Left hindlimb (tissue), 1 donor: Measurements from ENCODE around the gene FEM1C.
A peak's percentile ranks its signal among the peaks of the same experiment; 100 is the strongest.

Source experiments
- DNase-seq: peaks from one replicate; pipeline ENCODE4 v3.0.0-alpha.2; 2018

The FEM1C gene

DNA sequence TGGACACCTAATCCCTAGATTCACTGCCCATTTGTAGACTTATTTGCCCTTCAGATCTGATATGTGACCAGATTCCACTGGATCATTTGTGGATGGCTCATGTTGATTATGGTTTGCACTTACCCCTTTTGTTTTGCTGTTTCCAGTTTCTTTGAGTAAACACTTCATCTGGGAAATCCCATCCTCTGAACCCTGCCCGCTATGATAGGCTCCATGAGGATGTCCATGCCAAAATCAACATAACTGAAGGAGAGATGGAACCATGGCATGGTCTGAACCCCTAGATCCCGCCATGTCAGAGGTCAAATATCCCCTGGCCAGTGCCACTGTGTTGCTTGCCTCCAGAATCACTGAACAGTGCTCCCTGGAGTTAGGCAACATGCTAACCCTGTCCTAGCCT is 11.7 kb upstream of the FEM1C start:
- no peak for DNase-seq

DNA sequence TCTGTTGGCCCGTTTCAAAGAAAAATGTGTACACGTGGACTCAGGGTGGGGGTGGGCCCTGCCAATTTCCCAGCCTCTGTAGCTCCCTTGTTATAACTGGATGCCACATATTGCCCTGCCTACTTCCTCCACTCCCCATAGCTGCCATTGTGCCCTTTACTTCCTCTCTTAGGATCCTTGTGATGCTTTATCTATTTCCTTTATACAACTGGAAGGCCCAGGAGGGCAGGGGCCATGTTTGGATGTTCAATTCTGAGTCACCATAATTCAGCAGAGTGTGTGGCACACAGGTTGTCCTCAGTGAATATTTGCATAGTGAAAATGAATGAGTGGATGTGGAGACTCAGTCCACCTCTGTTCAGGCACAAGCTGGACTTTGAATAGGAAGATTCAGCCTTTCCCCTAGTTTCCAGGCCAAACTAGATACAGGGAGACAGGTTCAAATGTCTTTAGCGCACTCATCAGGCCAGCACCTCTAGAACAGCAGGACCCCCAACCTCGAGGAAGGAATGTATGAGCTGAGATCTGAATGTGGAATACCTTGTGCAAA is 10.6 kb upstream of the FEM1C start:
- no peak for DNase-seq

DNA sequence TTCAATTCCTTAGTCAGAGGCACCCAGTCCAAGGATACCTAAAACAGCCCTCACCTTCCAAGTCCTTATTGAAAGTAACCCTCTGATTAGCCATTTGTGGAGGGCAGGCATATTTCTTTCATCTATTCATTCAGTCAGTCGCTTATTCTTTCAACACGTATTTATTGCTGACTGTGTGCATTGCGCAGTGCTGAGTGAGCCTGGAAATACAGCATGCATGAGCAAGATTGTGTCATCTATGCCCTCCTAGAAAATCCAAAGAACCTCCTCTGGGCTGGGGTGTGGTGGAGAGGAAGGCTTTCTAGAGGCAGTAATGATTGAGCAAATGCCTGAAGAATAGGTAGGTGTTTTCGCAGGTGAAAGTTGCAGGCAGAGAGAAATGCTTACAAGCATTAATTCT is 8.5 kb upstream of the FEM1C start:
- no peak for DNase-seq

DNA sequence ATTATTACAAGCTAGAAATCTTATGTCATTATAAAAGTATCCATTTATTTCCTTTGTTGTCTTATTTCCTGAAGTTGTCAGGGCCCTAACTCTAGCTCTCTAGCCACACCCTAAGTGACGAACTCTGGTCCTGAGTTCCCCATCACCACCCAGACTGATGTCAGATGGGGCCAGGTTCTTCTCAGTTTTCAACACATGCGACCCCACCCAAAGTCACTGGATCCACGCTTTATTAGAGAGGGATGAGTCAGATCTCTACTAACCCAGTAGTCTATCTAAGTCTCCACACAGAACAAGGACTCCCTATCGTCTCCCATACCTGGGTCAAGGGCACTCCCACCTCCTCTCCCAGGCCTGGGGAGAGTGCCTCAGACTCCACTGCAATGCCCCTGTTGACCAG is 6.8 kb upstream of the FEM1C start:
- no peak for DNase-seq

DNA sequence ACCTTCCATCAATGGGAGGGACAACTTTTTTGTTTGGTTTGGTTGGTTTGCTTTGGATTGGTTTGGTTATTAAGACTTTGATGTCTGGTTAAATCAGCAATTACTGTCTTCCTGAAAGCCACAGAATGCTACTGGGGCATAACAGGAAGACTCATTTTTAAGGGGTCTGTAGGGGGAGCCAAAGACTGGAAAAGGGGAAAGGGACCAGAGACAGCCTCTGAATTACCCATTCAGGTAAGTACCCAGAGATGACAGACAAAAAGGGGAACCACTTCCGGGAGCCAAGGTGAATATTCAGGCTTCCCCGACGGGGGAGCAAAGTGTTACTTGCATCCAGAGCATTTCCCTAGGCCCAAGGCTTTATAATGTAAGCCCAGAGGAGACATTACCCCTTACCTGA is 4.6 kb upstream of the FEM1C start:
- DNase-seq = no peak

DNA sequence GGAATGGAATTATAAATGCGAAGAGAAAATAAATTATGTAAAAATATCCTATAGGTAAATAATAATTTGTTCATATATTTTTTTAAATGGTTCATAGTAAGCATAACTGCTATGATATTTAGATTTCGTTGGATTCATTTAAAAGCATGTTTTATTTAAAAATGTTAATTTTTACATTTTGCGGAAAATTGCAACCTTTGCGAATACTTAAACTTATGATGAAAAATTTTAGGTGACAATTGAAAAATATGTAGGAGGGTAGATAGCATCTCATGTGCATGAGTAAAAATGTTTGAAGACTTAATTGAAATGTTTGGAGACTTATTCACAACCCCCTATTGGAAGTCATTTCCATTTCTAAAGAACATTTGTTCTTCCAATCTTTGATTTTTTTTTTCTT is 4.1 kb upstream of the FEM1C start:
- no peak for DNase-seq

DNA sequence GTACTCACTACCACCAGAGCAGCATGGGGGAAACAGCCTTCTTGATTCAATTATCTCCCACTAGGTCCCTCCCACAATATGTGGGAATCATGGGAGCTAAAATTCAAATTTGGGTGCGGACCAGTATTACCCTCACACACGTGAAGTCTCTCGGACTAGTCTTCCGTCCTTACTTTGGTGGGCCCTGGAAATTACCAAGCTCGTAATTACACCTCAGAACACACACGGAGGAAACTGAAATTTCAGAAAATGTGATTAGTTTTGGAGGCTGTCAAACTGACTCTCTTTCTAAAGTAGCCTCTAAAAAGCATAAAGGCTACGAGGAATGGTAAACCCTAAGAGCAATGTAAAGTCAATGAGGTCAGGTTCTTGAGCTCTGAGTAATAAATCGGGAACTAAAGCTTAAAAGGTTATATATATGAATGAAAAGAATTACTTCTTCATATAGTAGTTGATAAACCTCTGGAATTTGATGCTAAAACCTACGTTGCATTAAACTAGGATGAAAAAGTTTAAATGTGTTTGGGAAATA is 842 bp upstream of the FEM1C start:
- DNase-seq = no peak

DNA sequence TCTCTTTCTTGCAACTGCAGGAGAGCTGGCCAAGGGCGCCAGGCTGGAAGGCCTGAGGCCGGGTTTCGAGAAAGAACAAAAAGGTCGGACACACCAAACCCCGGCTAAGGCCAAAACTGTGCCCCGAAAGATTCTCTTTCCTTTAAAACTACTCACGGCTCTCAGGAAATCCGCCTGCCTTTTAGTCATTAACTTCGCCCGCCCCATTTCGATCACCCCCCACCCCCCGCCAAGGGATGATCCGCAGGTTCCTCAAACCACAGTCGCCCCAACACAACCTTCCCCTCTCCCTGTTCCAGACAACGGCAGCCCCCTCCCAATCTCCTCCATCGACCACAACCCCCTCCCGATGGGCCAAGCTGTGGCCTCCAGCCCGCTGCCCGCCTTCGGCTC is 536 bp downstream of the FEM1C start:
- DNase-seq = peak; percentile 69

DNA sequence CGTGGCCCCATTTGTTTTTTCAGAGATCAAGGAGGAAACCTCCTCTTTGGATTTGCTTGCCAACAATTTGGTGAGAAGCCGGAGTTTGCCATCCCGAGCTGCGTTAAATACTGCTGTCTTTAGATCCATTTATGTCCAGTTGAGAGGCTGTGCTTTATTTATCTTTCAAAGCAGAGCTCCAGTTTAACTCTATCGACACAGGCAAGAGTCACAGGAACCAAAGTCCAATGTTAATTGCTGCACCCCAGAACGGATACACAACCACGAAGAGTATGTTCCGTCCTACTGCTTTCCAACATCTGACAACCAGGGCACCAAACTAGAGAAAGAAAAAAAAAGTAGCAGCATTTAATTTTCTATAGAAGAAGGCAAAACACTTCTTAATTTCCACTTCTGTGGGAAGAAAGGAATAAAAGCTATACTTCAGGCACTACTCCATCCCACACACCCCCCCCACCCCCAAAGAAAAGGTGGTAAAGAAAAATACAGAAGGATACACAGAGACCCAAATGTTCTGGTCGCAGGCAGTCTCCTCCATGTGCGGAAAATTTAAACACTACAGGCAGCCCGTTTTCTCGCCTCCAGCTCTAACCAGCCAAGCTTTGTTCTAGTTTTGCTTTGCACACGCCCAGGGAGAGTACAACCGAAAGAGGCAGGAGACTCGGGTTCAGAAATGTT is 1.1 kb downstream of the FEM1C start:
- DNase-seq = no peak

DNA sequence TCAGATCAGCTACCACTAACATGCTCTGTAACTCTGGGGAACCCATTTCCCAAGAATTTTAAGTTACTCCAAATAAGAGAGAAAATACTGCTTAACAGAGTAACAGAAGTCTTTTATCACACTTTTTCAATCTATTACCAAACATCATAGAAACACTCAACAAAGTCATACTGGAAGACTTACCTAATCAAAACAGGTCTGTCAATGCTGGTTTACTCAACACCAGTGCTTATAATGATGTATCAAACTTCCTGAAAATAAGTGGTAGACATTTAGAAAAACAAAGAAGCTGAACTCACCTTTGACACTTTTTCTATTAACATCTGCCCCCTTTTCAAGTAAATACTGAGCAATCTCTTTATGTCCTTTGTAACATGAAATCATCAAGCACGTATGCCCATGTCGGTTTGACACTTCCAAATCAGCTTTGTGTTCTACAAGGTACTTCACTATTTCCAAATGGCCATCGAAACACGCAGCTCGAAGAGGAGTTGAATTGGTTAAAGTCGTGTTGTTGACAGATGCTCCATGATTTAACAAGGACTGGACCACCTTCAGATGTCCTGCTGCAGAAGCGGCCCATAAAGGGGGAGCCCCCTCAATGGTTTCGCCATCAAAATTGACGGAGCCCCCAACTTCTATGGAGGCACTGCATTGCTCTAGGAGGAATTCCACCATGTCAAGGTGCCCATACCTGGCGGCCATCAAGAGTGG is 1.8 kb downstream of the FEM1C start:
- DNase-seq = no peak

DNA sequence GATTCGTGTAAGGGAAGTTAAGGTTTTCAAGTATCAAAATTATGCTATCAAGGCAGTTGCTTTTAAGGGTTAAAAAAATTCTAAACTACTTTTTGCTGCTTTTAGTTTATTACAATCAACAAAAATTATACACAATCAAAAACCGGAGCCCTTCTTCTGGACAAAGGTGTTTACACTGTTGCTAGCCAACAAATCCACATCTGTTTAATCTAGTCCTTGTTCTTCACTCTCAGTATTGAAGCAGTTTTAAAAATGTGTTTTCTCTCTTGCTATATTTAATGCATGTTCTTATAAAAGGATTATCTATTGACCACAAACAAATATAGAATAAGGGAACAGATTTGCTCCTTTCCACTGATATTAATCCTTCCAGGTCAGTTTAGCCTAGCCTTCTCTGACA is 2.5 kb downstream of the FEM1C start:
- no peak for DNase-seq

DNA sequence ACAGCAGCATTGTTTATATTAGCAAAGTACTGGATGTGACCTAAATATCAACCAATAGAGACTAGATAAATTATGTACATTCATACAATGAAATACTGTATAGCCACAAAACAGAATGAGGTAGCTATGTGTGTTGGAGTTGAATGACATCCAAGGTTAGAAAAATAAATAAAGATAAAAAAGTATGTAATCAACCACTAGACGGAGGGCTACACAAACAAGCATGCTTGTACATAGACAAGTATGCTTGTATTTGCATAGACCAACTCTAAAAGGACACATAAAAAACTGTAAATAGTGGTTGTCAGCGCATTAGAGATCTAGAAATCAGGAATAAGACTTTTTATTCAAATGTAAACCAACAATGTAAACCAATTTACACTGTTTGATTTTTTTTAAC is 3.0 kb downstream of the FEM1C start:
- no peak for DNase-seq

DNA sequence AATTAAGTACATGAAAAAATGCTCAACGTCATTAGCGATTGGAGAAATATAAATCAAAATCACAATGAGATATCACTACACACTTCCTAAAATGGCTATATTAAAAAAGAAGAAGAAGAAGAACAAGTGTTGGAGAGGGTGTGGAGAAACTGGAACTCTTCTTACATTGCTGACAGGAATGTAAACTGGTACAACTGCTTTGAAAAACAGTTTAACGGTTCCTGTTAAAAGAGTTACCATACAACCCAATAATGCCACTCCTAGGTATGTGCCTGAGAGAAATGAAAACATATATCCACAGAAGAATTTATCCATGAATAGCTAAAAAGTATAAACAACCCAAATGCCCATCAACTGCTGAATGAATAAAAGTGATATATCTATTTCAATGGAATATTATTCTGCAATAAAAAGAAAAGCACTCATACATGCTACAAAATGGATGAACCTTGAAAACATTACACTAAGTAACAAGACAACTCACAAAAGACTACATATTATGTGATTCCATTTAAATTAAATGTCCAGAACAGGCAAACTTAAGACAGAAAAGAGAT is 9.0 kb downstream of the FEM1C start:
- DNase-seq = no peak

DNA sequence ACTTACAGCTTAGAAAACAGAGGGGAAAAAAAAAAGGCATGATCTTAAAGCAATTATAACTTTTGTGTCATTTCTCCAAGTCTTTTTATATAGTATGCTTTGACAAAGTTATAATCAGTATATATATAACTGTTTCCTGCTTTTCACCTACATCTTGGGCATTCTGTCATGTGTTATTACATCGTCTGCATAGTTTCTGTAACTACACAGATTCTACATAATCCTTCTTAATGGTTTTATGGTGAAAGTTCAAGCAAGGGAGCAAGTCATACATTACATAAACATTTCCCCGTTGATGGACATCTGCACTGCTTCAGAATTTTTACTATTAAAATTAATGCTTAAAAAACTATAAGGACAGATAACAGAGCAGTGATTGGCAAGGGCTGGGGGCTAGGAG is 12.1 kb downstream of the FEM1C start:
- no peak for DNase-seq

DNA sequence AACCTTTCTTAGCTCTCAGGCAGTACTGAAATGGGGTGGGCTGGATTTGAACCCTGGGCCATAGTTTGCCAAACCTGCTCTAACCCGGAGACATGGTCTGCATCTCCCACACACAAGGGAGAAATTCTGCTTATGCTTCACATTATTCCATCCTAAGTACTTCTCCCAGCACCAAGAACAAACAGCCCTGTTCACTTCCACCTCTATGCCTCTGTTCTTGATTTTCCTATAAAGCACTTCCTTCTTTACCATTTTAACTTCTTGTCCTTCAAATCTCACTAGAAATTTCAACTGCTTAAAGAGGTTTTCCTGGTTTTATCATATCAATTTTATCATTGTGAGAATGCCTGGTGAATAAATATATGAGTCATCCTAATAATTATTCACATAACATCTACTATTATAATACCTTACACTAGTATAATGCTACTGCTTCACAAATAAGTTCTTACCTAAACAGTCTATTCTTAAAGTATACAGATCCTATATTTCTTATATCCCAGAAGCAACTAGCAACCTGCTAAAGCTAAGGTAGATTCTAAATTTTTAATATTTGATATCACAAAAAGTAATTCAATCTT is 12.7 kb downstream of the FEM1C start:
- no peak for DNase-seq

DNA sequence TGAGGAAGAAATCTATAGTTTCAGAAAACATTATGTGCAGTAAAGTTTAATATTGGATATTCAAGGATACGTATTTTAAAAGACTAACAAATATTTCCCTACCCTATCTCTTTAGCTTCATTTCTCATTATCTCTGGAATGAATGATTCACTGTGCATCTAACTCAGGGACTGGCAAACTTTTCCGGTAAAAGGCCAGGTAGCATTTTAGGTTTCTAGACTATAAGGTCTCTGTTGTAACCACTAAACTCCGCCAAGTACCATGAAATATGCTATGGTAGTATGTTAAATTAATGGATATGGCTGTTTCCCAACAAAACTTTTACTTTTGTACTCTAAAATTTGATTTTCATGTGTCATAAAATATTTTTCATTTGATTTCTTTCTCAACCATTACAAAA is 13.2 kb downstream of the FEM1C start:
- no peak for DNase-seq

DNA sequence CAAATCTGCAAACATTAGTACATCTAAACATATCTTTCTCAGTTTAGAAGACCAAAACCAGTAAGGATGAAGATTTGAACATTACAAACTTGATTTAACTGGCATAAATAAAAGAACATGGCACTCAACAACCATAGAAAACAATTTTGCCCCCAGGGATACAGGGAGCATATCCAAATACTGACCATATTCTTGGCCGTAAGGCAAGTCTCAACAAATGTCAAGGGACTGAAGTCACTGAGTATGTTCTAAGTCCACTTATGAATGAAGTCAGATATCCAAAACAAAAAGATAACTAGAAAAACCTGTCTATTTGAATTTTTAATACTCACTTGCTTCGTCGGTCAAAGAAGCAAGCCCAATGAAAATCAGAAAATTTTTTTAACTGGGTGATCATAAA is 14.1 kb downstream of the FEM1C start:
- DNase-seq = no peak

DNA sequence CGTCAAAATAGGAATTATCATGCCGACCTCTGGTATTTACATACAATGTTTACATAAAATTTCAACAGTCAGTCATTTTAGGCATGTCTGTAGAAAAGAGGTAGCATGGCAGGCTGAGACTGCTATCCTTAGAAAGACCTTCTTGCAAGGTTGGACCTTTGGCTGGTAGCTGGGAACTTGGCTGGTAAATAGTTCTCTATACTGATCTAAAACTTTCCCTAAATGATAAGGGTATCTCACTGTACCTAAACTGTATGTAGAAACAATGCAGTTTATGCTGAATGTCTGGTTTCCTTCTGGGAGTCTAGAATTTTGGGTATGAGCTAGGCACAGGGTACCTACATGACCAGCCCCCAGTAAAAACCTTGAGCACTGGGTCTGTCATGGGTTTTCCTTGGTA is 18.0 kb downstream of the FEM1C start:
- DNase-seq = no peak

DNA sequence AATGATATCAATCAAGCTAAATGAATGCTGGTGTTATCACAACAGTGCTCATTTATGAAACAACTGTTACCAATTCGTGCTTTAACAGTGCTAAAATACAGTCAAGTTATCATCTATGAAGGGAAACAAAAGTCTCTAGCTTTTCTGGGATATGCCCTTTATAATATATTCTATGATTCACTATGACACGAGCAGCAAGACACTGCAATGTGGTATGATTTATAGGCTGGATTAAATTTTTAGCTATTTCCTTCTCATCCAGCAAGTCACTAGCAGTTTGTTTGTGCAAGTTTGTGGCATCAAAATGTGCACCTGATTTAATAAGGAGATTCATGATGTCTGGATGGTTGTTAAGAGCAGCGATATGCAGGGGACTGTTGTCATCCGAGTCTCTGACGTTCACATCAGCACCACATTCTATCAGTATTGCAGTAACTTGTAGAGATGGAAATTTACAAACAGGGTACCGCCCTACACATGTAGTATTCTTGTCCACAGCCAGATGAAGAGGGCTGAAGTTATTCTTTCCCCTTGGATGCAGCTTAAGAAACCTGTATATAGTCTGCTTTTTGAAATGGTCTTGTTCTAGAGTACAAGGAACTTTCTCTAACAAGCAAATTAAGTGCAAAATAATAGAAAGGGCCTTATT is 20.3 kb downstream of the FEM1C start:
- no peak for DNase-seq

DNA sequence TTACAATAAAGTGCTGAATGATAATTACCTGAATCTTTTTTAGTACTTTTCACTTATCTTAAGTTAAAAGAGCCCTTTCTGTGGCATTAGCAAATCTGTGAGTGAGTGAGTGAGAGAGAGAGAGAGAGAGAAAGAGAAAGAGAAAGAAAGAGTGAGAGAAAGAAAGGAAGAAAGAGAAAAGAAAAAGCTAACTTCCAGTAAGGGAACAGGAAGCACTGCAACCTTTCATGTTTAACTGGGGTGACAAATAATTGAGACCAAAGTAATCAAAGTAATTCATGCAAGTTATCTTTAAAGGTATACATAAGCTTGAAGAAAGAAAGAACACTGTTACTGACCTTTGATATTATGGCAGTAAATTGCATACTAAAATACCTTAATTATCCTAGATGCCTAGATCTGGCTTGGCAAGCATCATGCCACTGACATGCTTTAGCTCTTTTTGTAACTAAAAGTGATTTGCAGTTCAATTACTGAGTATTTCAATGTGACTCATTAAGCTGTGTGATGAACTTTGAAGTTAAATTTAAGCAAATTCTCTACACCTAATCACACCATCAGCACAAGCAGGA is 21.7 kb downstream of the FEM1C start:
- DNase-seq = no peak

DNA sequence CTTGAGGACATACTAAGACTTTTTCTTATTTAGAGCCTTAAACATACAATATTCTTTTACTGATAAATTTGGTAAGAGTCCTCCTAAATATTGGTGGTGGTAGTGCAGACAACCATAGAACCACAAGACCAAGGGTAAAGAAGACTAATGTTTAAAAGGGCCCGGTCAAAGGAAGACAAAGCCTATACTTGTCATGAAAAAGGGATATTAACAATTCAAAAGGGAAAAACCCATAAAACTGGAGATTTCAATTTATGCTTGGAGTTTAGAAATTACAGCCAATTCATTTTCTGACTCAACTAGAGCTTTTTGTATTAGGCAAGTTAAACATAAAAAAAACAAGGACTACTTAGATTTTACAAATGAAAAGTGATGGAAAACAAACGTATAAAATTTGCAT is 24.4 kb downstream of the FEM1C start:
- no peak for DNase-seq

DNA sequence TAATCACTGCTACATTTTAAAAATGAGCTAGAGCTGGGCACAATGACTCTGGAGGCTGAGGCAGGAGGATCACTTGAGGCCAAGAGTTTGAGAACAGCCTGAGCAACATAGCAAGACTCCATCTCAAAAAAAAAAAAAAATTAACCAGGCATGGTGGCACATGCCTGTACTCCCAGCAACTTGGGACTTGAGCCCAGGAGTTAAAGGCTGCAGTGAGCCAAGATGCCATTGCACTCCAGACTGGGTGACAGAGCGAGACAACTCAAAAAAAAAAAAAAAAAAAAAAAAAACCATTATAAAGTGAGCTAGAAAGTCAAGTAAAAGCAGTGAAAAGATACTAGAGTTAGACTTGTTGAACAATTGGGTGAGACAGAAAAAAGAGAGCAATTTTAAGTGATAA is 28.2 kb downstream of the FEM1C start:
- no peak for DNase-seq

DNA sequence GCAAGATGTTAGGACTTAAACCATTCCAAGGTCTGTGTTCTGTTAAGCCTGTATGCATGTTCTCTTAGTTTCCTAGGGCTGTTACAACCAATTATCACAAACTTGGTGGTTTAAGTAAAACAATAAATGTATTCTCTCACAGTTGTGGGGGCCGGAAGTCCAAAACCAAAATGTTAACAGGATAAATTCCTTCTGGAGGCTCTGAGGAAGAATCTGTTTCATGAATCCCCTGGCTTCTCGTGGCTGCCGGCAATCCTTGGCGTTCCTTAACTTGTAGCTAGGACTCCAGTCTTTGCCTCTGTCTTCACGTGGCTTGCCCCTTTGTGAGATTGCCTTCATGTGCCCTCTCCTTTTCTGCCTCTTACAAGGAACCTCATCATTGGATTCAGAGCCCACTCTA is 30.4 kb downstream of the FEM1C start:
- no peak for DNase-seq
